ENCODE data around the gene ZNF423. TPM values are rescaled to one million over a fixed set of nuclear protein-coding genes. Genes with fewer than 3 reads are reported as not detected.

The ZNF423 gene
- total RNA-seq, 1 donor, result 11.6 TPM

GRCh38 chr16:49688036-49688697, 167.7 kb downstream of the ZNF423 start:
- no peak overlapping the region for H2AFZ ChIP-seq (ENCODE audit: low read length)
- no peaks in the 10 kb centered on the region for H3K4me1 ChIP-seq (ENCODE audit: insufficient read depth, low read length)
- H3K79me2 ChIP-seq (ENCODE audit: insufficient read depth, low read length), result no peaks in the 10 kb centered on the region
- H3K36me3 ChIP-seq (ENCODE audit: insufficient read depth, low read length), result no peaks in the 10 kb centered on the region
- H3K9me3 ChIP-seq (ENCODE audit: low read depth, low read length), result no peaks in the 10 kb centered on the region
- H3K4me2 ChIP-seq (ENCODE audit: insufficient read depth, low read length), result no peak overlapping the region
- H3K27ac ChIP-seq (ENCODE audit: low read depth, low read length), result no peak overlapping the region
- no peak for TF ChIP-seq CTCF (IDR thresholded peaks at IDR 0.05; ENCODE audit: extremely low read depth, low read depth, low read length)
- DNase-seq (ENCODE audit: insufficient read length, low spot score, missing footprints), result peak; percentile 73
- peaks cover 4% of the 10 kb centered on the region for H3K27me3 ChIP-seq (ENCODE audit: insufficient read depth, low read length)
- H4K20me1 ChIP-seq (ENCODE audit: insufficient read depth, low read length), result no peaks in the 10 kb centered on the region
- no peak overlapping the region for H3K4me3 ChIP-seq (ENCODE audit: insufficient read depth, low read length)

GRCh38 chr16:49687476-49688002, 168.4 kb downstream of the ZNF423 start:
- Histone ChIP-seq H3K4me1 (ENCODE audit: insufficient read depth, low read length) (no peaks in the 10 kb centered on the region), H3K9me3 (ENCODE audit: low read depth, low read length) (no peaks in the 10 kb centered on the region), H3K4me3 (ENCODE audit: insufficient read depth, low read length) (no peak overlapping the region), H3K27me3 (ENCODE audit: insufficient read depth, low read length) (peaks cover 4% of the 10 kb centered on the region), H3K4me2 (ENCODE audit: insufficient read depth, low read length) (no peak overlapping the region), H2AFZ (ENCODE audit: low read length) (no peak overlapping the region), H3K79me2 (ENCODE audit: insufficient read depth, low read length) (no peaks in the 10 kb centered on the region), H4K20me1 (ENCODE audit: insufficient read depth, low read length) (no peaks in the 10 kb centered on the region), H3K36me3 (ENCODE audit: insufficient read depth, low read length) (no peaks in the 10 kb centered on the region), H3K27ac (ENCODE audit: low read depth, low read length) (no peak overlapping the region)
- DNase-seq (ENCODE audit: insufficient read length, low spot score, missing footprints), result no peak
- TF ChIP-seq CTCF (IDR thresholded peaks at IDR 0.05; ENCODE audit: extremely low read depth, low read depth, low read length), result no peak

DNA sequence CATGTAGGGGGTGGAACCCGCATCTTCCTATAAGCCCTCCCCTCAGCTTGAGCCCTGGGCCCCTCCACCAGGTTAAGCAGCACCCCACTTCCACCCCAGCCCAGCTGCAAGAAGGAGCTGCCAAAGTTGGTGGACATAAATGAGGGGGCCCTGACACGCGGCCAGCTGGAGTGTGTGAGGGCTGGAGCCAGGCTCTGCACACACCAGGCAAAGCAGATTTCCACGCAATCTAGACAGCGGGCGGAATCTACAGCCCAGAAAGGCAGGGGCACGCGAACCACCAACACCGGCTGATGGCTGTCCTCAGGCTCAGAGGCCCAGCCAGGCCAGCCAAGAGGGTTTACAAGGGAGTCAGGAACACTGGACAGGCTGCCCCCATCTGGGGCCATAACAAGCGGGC, 171.2 kb downstream of the ZNF423 start:
- no peaks in the 10 kb centered on the region for H3K79me2 ChIP-seq (ENCODE audit: insufficient read depth, low read length)
- no peak for TF ChIP-seq CTCF (IDR thresholded peaks at IDR 0.05; ENCODE audit: extremely low read depth, low read depth, low read length)
- H3K27ac ChIP-seq (ENCODE audit: low read depth, low read length), result no peak overlapping the region
- no peak overlapping the region for H3K4me3 ChIP-seq (ENCODE audit: insufficient read depth, low read length)
- H3K27me3 ChIP-seq (ENCODE audit: insufficient read depth, low read length), result peaks cover under 1% of the 10 kb centered on the region
- H2AFZ ChIP-seq (ENCODE audit: low read length), result no peak overlapping the region
- DNase-seq (ENCODE audit: insufficient read length, low spot score, missing footprints), result peak; percentile 62
- H3K4me1 ChIP-seq (ENCODE audit: insufficient read depth, low read length), result no peaks in the 10 kb centered on the region
- H3K9me3 ChIP-seq (ENCODE audit: low read depth, low read length), result no peaks in the 10 kb centered on the region
- no peak overlapping the region for H3K4me2 ChIP-seq (ENCODE audit: insufficient read depth, low read length)
- H3K36me3 ChIP-seq (ENCODE audit: insufficient read depth, low read length), result no peaks in the 10 kb centered on the region
- H4K20me1 ChIP-seq (ENCODE audit: insufficient read depth, low read length), result no peaks in the 10 kb centered on the region

GRCh38 chr16:49682577-49683165, 173.2 kb downstream of the ZNF423 start:
- Histone ChIP-seq H3K36me3 (ENCODE audit: insufficient read depth, low read length) (no peaks in the 10 kb centered on the region), H3K4me3 (ENCODE audit: insufficient read depth, low read length) (no peak overlapping the region), H3K4me1 (ENCODE audit: insufficient read depth, low read length) (no peaks in the 10 kb centered on the region), H3K79me2 (ENCODE audit: insufficient read depth, low read length) (no peaks in the 10 kb centered on the region), H3K9me3 (ENCODE audit: low read depth, low read length) (no peaks in the 10 kb centered on the region), H3K4me2 (ENCODE audit: insufficient read depth, low read length) (no peak overlapping the region), H4K20me1 (ENCODE audit: insufficient read depth, low read length) (no peaks in the 10 kb centered on the region), H3K27me3 (ENCODE audit: insufficient read depth, low read length) (no peaks in the 10 kb centered on the region), H2AFZ (ENCODE audit: low read length) (no peak overlapping the region), H3K27ac (ENCODE audit: low read depth, low read length) (no peak overlapping the region)
- DNase-seq (ENCODE audit: insufficient read length, low spot score, missing footprints), result no peak
- TF ChIP-seq CTCF (IDR thresholded peaks at IDR 0.05; ENCODE audit: extremely low read depth, low read depth, low read length), result no peak
